Right renal pelvis (tissue), 4 donors: ENCODE results near the gene USP43. TPM values are rescaled to one million over a fixed set of nuclear protein-coding genes. Genes with fewer than 3 reads are reported as not detected.
"Not testable (repeated sequence)": the region's sequence is repeated elsewhere in the genome, so short reads cannot be mapped to it uniquely, and the experiment has no call there.

Experiments
- DNase-seq, 4 donors: peaks; one replicate each; pipeline ENCODE4 v3.0.0-alpha.2; 2013; ENCODE audit warnings: low read depth in 4 of 4, low spot score in 3 of 4, missing footprints in 1 of 4
- polyA plus RNA-seq, 4 donors: library from polyadenylated mRNA; unstranded; fragments of 120-200 nt; gene quantifications; one replicate each; pipeline ENCODE4 v1.2.1, GENCODE V29; 2013; ENCODE audit not compliant: insufficient read length in 4 of 4

The USP43 gene
- polyA plus RNA-seq, 4 donors: 7.0 to 8.1 (median 7.2) TPM

- no peak for DNase-seq
Measured at GRCh38 chr17:9648521-9649110, 3.3 kb downstream of the USP43 start.

- no peak for DNase-seq
Measured at GRCh38 chr17:9658593-9659211, 13.4 kb downstream of the USP43 start.

- no peak for DNase-seq
Measured at GRCh38 chr17:9661027-9661426, 15.7 kb downstream of the USP43 start.

- DNase-seq: not testable (repeated sequence)
Measured at GRCh38 chr17:9663511-9663910, 18.2 kb downstream of the USP43 start.

GRCh38 chr17:9666461-9667050, 21.2 kb downstream of the USP43 start:
- DNase-seq: no peak

GRCh38 chr17:9668517-9668916, 23.2 kb downstream of the USP43 start:
- DNase-seq: no peak

- DNase-seq: no peak
Measured at GRCh38 chr17:9669551-9670008, 24.3 kb downstream of the USP43 start.

GRCh38 chr17:9670596-9670995, 25.3 kb downstream of the USP43 start:
- no peak for DNase-seq

GRCh38 chr17:9671559-9671958, 26.2 kb downstream of the USP43 start:
- DNase-seq: no peak

GRCh38 chr17:9672266-9672665, 26.9 kb downstream of the USP43 start:
- no peak for DNase-seq

- DNase-seq: no peak
Measured at GRCh38 chr17:9672691-9673090, 27.4 kb downstream of the USP43 start.

- DNase-seq: peak in 2 of 4 donors; percentile 3 to 9
Measured at GRCh38 chr17:9676084-9676483, 30.8 kb downstream of the USP43 start.

- DNase-seq: no peak
Measured at GRCh38 chr17:9676820-9677310, 31.5 kb downstream of the USP43 start.

- DNase-seq: no peak
Measured at GRCh38 chr17:9677411-9677810, 32.1 kb downstream of the USP43 start.

- no peak for DNase-seq
Measured at GRCh38 chr17:9677896-9678295, 32.6 kb downstream of the USP43 start.

- DNase-seq: no peak
Measured at GRCh38 chr17:9684955-9685621, 39.8 kb downstream of the USP43 start.

GRCh38 chr17:9693755-9694154, 48.4 kb downstream of the USP43 start:
- DNase-seq: no peak

- no peak for DNase-seq
Measured at GRCh38 chr17:9696279-9697044, 51.1 kb downstream of the USP43 start.

GRCh38 chr17:9700136-9700535, 54.8 kb downstream of the USP43 start:
- DNase-seq: no peak

GRCh38 chr17:9700754-9701476, 55.6 kb downstream of the USP43 start:
- no peak for DNase-seq
